Mesendoderm (in vitro differentiated cells): ENCODE measurements around the gene PIM3.

ENCODE experiments used
- DNase-seq: peaks from one replicate; pipeline ENCODE4 v3.0.0; 2013
- H2AK5ac ChIP-seq: 2 replicates; pipeline ENCODE4 v1.6.1; 2013; ENCODE audit warnings: low read length, inconsistent platforms
- H2BK120ac ChIP-seq: 2 replicates; pipeline ENCODE4 v1.6.1; 2013; ENCODE audit warnings: low read depth, mild to moderate bottlenecking, low read length, moderate library complexity, mixed read lengths
- H2BK15ac ChIP-seq: replicated peaks from 2 replicates; pipeline ENCODE4 v1.6.1; 2013; ENCODE audit warnings: low read depth, mild to moderate bottlenecking, moderate library complexity
- H2BK5ac ChIP-seq: 2 replicates; pipeline ENCODE4 v1.6.1; 2013; ENCODE audit warnings: low read length, inconsistent platforms
- H3K18ac ChIP-seq: 2 replicates; pipeline ENCODE4 v1.6.1; 2013; ENCODE audit warnings: mild to moderate bottlenecking, low read length, mixed read lengths
- H3K23ac ChIP-seq: one replicate; pipeline ENCODE4 v1.6.1; 2013; ENCODE audit warnings: low read length
- H3K27ac ChIP-seq: 2 replicates; pipeline ENCODE4 v1.5.1; 2013; ENCODE audit warnings: low read depth, mild to moderate bottlenecking, inconsistent platforms, low read length, moderate library complexity
- H3K27me3 ChIP-seq: 2 replicates; pipeline ENCODE4 v1.6.1; 2013; ENCODE audit warnings: low read length, control low read depth, mild to moderate bottlenecking, inconsistent platforms; ENCODE audit not compliant: insufficient read depth, poor library complexity
- H3K36me3 ChIP-seq: 2 replicates; pipeline ENCODE4 v1.6.1; 2013; ENCODE audit warnings: low read length, inconsistent platforms; ENCODE audit not compliant: control insufficient read depth, insufficient read depth
- H3K4ac ChIP-seq: one replicate; pipeline ENCODE4 v1.6.1; 2013; ENCODE audit warnings: low read depth, mild to moderate bottlenecking, low read length, moderate library complexity
- H3K4me1 ChIP-seq: 2 replicates; pipeline ENCODE4 v1.6.1; 2013; ENCODE audit warnings: low read depth, low read length, inconsistent platforms; ENCODE audit not compliant: control insufficient read depth
- H3K4me2 ChIP-seq: 2 replicates; pipeline ENCODE4 v1.6.1; 2013; ENCODE audit warnings: low read length
- H3K4me3 ChIP-seq: 2 replicates; pipeline ENCODE4 v1.5.1; 2013; ENCODE audit warnings: mild to moderate bottlenecking, low read length
- H3K56ac ChIP-seq: one replicate; pipeline ENCODE4 v1.6.1; 2013; ENCODE audit warnings: low read length
- H3K79me1 ChIP-seq: 2 replicates; pipeline ENCODE4 v1.6.1; 2013; ENCODE audit warnings: low read length, inconsistent platforms
- H3K79me2 ChIP-seq: 2 replicates; pipeline ENCODE4 v1.6.1; 2013; ENCODE audit warnings: mild to moderate bottlenecking, low read length; ENCODE audit not compliant: control insufficient read depth, insufficient read depth
- H3K9ac ChIP-seq: 2 replicates; pipeline ENCODE4 v1.6.1; 2013; ENCODE audit warnings: low read length, inconsistent platforms
- H4K5ac ChIP-seq: one replicate; pipeline ENCODE4 v1.6.1; 2013; ENCODE audit warnings: low read length
- H4K8ac ChIP-seq: one replicate; pipeline ENCODE4 v1.6.1; 2013; ENCODE audit warnings: low read depth, mild to moderate bottlenecking, control low read depth, low read length, moderate library complexity
- WGBS: extraction: QIAGEN DNeasy Blood & Tissue Kit; methylation state at CpG from one replicate; pipeline ENCODE4 v1.1.7; 2013; ENCODE audit warnings: low lambda C conversion rate, missing lambda C conversion rate; ENCODE audit not compliant: insufficient coverage; ENCODE audit errors: extremely low coverage; 5-methylcytosine and 5-hydroxymethylcytosine counted together

The PIM3 gene

DNA sequence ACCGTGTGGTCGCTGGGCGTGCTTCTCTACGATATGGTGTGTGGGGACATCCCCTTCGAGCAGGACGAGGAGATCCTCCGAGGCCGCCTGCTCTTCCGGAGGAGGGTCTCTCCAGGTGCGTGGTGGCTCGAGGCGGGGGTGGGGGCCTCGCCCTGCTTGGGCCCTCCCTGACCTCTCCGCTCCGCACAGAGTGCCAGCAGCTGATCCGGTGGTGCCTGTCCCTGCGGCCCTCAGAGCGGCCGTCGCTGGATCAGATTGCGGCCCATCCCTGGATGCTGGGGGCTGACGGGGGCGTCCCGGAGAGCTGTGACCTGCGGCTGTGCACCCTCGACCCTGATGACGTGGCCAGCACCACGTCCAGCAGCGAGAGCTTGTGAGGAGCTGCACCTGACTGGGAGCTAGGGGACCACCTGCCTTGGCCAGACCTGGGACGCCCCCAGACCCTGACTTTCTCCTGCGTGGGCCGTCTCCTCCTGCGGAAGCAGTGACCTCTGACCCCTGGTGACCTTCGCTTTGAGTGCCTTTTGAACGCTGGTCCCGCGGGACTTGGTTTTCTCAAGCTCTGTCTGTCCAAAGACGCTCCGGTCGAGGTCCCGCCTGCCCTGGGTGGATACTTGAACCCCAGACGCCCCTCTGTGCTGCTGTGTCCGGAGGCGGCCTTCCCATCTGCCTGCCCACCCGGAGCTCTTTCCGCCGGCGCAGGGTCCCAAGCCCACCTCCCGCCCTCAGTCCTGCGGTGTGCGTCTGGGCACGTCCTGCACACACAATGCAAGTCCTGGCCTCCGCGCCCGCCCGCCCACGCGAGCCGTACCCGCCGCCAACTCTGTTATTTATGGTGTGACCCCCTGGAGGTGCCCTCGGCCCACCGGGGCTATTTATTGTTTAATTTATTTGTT, 2.4 kb downstream of the PIM3 start:
- Histone ChIP-seq H2AK5ac (no peak overlapping the region), H3K56ac (peak overlapping the region; percentile 86), H3K9ac (peak overlapping the region; percentile 67), H4K8ac (no peak overlapping the region), H4K5ac (no peak overlapping the region), H2BK15ac (no peak overlapping the region), H3K4me2 (peak overlapping the region; percentile 26), H3K4me1 (peaks cover 2% of the 10 kb centered on the region), H3K79me2 (peaks cover 4% of the 10 kb centered on the region), H3K4ac (no peak overlapping the region), H3K36me3 (no peaks in the 10 kb centered on the region), H3K18ac (no peak overlapping the region), H3K79me1 (peaks cover 2% of the 10 kb centered on the region), H2BK120ac (no peak overlapping the region), H3K27ac (no peak overlapping the region), H3K23ac (no peak overlapping the region), H3K27me3 (no peaks in the 10 kb centered on the region), H3K4me3 (no peak overlapping the region), H2BK5ac (no peak overlapping the region)
- WGBS, result no CpG with 5 or more reads among the region's 63 CpGs
- DNase-seq, result no peak

DNA sequence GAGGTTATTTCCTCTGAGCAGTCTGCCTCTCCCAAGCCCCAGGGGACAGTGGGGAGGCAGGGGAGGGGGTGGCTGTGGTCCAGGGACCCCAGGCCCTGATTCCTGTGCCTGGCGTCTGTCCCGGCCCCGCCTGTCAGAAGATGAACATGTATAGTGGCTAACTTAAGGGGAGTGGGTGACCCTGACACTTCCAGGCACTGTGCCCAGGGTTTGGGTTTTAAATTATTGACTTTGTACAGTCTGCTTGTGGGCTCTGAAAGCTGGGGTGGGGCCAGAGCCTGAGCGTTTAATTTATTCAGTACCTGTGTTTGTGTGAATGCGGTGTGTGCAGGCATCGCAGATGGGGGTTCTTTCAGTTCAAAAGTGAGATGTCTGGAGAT, 3.1 kb downstream of the PIM3 start:
- Histone ChIP-seq H4K5ac (no peak overlapping the region), H3K27ac (no peak overlapping the region), H3K4me3 (no peak overlapping the region), H3K23ac (no peak overlapping the region), H3K18ac (no peak overlapping the region), H2BK15ac (no peak overlapping the region), H3K56ac (no peak overlapping the region), H3K79me2 (peaks cover 4% of the 10 kb centered on the region), H3K4ac (no peak overlapping the region), H3K4me2 (no peak overlapping the region), H4K8ac (no peak overlapping the region), H2BK5ac (no peak overlapping the region), H2BK120ac (no peak overlapping the region), H3K9ac (no peak overlapping the region), H3K27me3 (no peaks in the 10 kb centered on the region), H3K79me1 (peaks cover 2% of the 10 kb centered on the region), H3K36me3 (no peaks in the 10 kb centered on the region), H2AK5ac (no peak overlapping the region), H3K4me1 (peaks cover 2% of the 10 kb centered on the region)
- no CpG with 5 or more reads among the region's 6 CpGs for WGBS
- no peak for DNase-seq

DNA sequence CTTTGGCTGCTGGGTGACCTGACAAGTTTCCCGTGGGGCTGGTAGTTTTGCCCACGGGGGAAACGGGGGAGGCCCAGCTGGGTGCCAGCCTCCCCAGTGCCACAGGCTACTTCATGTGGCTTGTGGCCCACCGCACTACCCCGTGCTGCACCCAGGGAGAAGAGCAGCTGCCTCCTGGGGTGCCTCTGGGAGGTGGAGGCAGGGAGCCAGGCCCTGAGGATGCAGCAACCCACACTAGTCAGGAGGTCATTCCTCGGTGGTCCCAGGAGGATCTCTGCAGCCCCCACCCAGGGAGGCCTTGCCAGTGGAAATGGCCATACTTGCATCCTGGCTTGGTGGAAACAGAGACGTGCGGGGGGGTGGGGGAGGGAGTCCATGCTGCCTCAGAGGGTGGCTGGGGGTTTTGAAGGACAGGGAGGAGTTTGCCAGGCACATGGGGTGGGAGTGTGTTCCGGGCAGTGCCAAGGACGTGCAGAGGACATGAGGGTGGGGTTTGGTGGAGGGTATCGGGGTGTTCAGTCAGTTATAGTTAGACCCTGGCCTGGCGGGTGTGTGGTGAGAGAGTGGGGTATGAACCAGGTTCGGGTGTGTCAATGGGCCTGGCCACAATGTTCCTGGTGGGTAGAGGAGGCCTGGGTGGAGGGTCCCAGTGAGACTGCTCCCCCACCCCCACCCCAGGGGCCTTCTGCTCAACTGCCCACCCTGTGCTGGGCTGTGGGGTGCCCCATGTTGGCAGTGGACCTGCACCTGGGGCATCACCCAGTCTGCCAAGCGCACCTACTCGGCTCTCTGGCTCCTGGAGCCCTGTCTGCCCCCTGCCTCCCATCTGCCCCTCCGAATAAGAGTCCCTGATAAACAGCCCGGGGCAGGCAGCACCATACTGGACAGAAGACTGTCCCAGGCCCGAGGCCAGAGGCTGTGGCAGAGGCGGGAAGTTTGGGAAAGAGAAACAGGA, 3.8 kb downstream of the PIM3 start:
- Histone ChIP-seq H4K5ac (no peak overlapping the region), H2BK5ac (no peak overlapping the region), H2BK120ac (no peak overlapping the region), H3K18ac (no peak overlapping the region), H3K23ac (no peak overlapping the region), H3K4me2 (no peak overlapping the region), H3K79me2 (peaks cover 4% of the 10 kb centered on the region), H3K4ac (no peak overlapping the region), H3K27me3 (no peaks in the 10 kb centered on the region), H4K8ac (no peak overlapping the region), H3K56ac (no peak overlapping the region), H3K36me3 (no peaks in the 10 kb centered on the region), H3K4me3 (no peak overlapping the region), H3K4me1 (peaks cover 2% of the 10 kb centered on the region), H3K79me1 (peaks cover 2% of the 10 kb centered on the region), H3K9ac (no peak overlapping the region), H3K27ac (no peak overlapping the region), H2BK15ac (no peak overlapping the region), H2AK5ac (no peak overlapping the region)
- no peak for DNase-seq
- WGBS, result no CpG with 5 or more reads among the region's 19 CpGs

DNA sequence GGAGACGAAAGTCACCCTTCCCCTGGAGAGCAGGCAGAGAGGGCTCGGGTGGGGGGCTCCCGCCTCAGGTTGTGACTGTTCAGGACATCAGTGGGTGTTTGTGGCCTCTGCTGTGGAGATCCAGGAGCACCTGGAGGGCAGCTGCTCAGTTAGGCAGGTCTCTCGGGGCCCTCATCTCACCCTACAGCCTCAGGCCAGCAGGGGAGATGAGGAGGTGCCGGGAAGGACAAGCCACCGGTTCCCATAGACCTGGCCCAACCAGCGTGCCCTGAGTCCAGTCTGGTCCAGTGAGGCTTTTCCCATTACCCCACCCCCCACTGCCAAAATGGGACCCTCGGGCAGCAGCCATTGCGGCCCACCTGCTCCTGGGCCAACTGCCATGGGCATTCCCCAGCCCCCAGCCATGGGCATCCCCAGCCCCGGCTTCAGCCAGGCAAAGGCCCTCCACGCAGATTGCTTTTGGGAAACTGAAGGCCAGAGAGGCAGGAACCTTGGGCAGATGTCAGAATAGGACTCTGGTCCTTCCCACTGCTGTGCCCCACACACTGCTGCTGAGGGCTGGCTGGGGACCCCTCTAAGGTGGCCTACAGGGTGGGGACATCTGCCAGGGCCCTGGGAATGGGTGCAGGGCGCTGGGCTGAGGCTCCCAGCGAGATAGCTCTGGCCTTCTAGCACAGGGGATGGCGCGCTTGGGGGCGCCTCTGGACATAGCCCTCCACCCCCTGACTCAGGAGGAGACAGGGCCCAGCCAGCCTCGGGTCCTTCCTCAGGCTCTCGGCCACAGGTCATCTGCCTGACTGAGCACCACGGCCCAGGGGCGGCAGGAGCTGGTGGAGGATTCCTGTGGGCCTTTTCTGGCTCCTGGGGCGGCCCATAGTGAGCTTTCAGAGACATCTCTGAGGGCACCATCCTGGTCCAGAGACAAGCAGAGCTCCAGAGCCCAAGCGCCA, 4.8 kb downstream of the PIM3 start:
- no peaks in the 10 kb centered on the region for H3K36me3 ChIP-seq
- peaks cover 2% of the 10 kb centered on the region for H3K4me1 ChIP-seq
- H3K4ac ChIP-seq, result no peak overlapping the region
- DNase-seq, result no peak
- H3K23ac ChIP-seq, result no peak overlapping the region
- no peak overlapping the region for H3K18ac ChIP-seq
- H3K4me3 ChIP-seq, result no peak overlapping the region
- no peak overlapping the region for H3K27ac ChIP-seq
- no peak overlapping the region for H3K9ac ChIP-seq
- H3K4me2 ChIP-seq, result no peak overlapping the region
- no peaks in the 10 kb centered on the region for H3K27me3 ChIP-seq
- H2AK5ac ChIP-seq, result no peak overlapping the region
- H4K8ac ChIP-seq, result no peak overlapping the region
- no peak overlapping the region for H2BK15ac ChIP-seq
- peaks cover 2% of the 10 kb centered on the region for H3K79me1 ChIP-seq
- H2BK5ac ChIP-seq, result no peak overlapping the region
- WGBS, result no CpG with 5 or more reads among the region's 22 CpGs
- peaks cover 4% of the 10 kb centered on the region for H3K79me2 ChIP-seq
- H3K56ac ChIP-seq, result no peak overlapping the region
- no peak overlapping the region for H2BK120ac ChIP-seq
- H4K5ac ChIP-seq, result no peak overlapping the region

DNA sequence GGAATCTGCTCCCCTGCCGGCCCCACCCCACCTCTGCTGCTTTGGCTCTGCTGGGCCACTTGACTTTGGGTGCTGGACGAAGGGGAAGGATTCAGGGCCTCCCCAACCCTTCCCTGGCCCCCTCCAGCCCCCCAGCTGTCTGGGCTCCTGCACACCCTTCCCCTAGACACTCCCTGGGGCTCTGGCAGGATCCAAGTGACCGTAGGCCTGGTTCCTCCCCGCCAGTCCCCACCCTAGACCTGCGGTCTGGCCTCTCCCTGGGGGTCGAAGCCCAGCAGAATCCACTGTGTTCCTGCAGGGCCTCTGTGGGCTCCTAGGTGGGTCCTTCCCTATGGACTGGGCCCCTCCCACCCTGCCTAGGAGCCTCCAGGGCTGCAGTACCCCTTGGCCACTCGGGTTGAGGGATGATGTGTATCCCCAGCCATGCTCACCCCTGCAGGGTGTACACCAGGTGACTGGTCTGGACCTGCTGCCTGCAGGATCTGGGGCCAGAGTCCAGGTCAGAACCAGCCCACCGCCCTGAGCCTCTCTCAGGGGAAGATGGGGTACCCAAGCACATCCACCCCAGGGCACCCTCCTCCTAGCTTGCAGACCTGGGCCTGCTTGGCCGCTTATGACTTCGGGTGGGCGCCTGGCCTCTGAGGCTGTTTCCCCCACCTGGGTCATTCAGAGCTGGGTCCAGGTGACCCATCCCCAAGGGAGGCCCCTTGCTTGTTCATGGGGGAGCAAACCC, 5.6 kb downstream of the PIM3 start:
- Histone ChIP-seq H2BK120ac (no peak overlapping the region), H3K56ac (no peak overlapping the region), H3K4ac (no peak overlapping the region), H3K36me3 (no peaks in the 10 kb centered on the region), H3K4me3 (no peak overlapping the region), H3K27ac (no peak overlapping the region), H3K27me3 (no peaks in the 10 kb centered on the region), H3K79me1 (peaks cover 2% of the 10 kb centered on the region), H3K9ac (no peak overlapping the region), H2BK5ac (no peak overlapping the region), H3K4me1 (peaks cover 2% of the 10 kb centered on the region), H3K4me2 (no peak overlapping the region), H2BK15ac (no peak overlapping the region), H2AK5ac (no peak overlapping the region), H3K23ac (no peak overlapping the region), H3K79me2 (peaks cover 4% of the 10 kb centered on the region), H3K18ac (no peak overlapping the region), H4K8ac (no peak overlapping the region), H4K5ac (no peak overlapping the region)
- no CpG with 5 or more reads among the region's 11 CpGs for WGBS
- no peak for DNase-seq
